Mucosa of stomach (tissue), 1 donor: ENCODE results near the gene TMUB1.

Experiments
- H3K27me3 ChIP-seq: one replicate; pipeline ENCODE4 v1.7.0; 2013; ENCODE audit warnings: mild to moderate bottlenecking, low read length; ENCODE audit not compliant: control insufficient read depth, insufficient read depth
- H3K36me3 ChIP-seq: one replicate; pipeline ENCODE4 v1.7.0; 2013; ENCODE audit warnings: low read length; ENCODE audit not compliant: control insufficient read depth, insufficient read depth
- H3K4me1 ChIP-seq: one replicate; pipeline ENCODE4 v1.7.0; 2013; ENCODE audit warnings: mild to moderate bottlenecking, low read length; ENCODE audit not compliant: control insufficient read depth, insufficient read depth
- H3K4me3 ChIP-seq: one replicate; pipeline ENCODE4 v1.7.0; 2013; ENCODE audit warnings: low read length
- H3K9ac ChIP-seq: one replicate; pipeline ENCODE4 v1.7.0; 2013; ENCODE audit warnings: mild to moderate bottlenecking, low read length, moderate library complexity
- H3K9me3 ChIP-seq: one replicate; pipeline ENCODE4 v1.7.0; 2013; ENCODE audit warnings: mild to moderate bottlenecking, low read length, moderate library complexity; ENCODE audit not compliant: control insufficient read depth
- donor health status: Pancreatic carcinoma.

Gene TMUB1

GRCh38 chr7:151083071-151083823, at the start of gene TMUB1:
TMUB1 (minus strand) TSS chr7:151083493; CDS start chr7:151082563, 930 bp downstream.
- Histone ChIP-seq H3K4me1 (peaks cover 61% of the 10 kb centered on the region), H3K9ac (peak within 1 kb of the TSS; percentile 90), H3K36me3 (no peaks in the 10 kb centered on the region), H3K9me3 (no peaks in the 10 kb centered on the region), H3K4me3 (peak within 1 kb of the TSS; percentile 97), H3K27me3 (peaks cover 4% of the 10 kb centered on the region)

- Histone ChIP-seq H3K4me3 (no peak overlapping the region), H3K9me3 (no peaks in the 10 kb centered on the region), H3K4me1 (no peaks in the 10 kb centered on the region), H3K9ac (no peak overlapping the region), H3K36me3 (peaks cover 18% of the 10 kb centered on the region), H3K27me3 (no peaks in the 10 kb centered on the region)
Measured at GRCh38 chr7:151132461-151133205, 49.3 kb upstream of the TMUB1 start.

- Histone ChIP-seq H3K9ac (no peak overlapping the region), H3K36me3 (peaks cover 18% of the 10 kb centered on the region)
Measured at GRCh38 chr7:151131592-151132293, 48.5 kb upstream of the TMUB1 start.

DNA sequence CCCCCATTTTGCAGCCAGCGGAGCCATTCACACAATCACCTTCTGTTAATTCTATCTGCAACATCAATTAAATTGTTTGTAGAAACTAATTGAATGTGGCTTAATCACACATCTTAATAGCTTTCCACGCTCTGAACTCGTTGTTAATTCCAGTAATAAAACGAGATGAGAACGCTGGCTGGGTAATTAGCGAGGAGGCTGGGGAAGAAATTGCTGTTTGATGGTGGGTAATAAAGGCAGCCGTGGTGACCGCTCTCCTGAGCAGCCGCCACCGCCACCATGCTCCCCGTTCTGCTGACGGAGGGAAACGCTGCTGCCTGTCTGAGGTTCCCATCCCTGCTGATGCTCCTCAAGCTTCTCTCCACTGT, 47.9 kb upstream of the TMUB1 start:
- H3K9me3 ChIP-seq = no peaks in the 10 kb centered on the region
- H3K9ac ChIP-seq = no peak overlapping the region
- H3K4me1 ChIP-seq = peaks cover 6% of the 10 kb centered on the region
- no peak overlapping the region for H3K4me3 ChIP-seq
- H3K36me3 ChIP-seq = peaks cover 18% of the 10 kb centered on the region
- H3K27me3 ChIP-seq = no peaks in the 10 kb centered on the region

More at GRCh38 chr7:151131592-151132293, 48.5 kb upstream of the TMUB1 start:
- Histone ChIP-seq H3K4me1 (peaks cover under 1% of the 10 kb centered on the region), H3K4me3 (no peak overlapping the region), H3K9me3 (no peaks in the 10 kb centered on the region), H3K27me3 (no peaks in the 10 kb centered on the region)

DNA sequence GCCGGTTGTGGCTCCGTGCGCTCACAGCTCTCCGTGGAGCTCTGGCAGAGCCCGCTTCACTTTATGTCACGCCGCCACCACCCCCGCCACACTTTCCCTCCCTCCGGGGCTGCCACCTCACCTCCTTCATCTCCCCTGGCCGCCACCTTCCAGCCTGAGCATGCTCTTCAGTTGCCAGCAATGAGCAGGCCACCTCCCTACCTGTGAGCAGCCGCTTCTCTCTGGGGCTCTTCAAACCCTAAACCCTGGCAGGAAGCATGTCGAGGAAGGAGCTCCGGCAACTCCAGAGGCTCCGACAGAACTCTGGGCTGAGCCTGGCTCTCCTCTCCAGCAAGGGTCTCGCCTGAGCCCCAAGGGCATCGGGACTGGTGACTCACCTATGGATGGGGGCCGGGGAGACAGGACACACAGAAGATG, 47.5 kb upstream of the TMUB1 start:
- peaks cover 17% of the 10 kb centered on the region for H3K36me3 ChIP-seq
- H3K4me3 ChIP-seq = no peak overlapping the region
- no peak overlapping the region for H3K9ac ChIP-seq
- H3K4me1 ChIP-seq = peaks cover 8% of the 10 kb centered on the region
- no peaks in the 10 kb centered on the region for H3K9me3 ChIP-seq
- no peaks in the 10 kb centered on the region for H3K27me3 ChIP-seq

GRCh38 chr7:151129960-151130591, 46.8 kb upstream of the TMUB1 start:
- Histone ChIP-seq H3K4me3 (no peak overlapping the region), H3K9ac (no peak overlapping the region), H3K27me3 (no peaks in the 10 kb centered on the region), H3K4me1 (peaks cover 13% of the 10 kb centered on the region), H3K9me3 (no peaks in the 10 kb centered on the region), H3K36me3 (peaks cover 13% of the 10 kb centered on the region)

DNA sequence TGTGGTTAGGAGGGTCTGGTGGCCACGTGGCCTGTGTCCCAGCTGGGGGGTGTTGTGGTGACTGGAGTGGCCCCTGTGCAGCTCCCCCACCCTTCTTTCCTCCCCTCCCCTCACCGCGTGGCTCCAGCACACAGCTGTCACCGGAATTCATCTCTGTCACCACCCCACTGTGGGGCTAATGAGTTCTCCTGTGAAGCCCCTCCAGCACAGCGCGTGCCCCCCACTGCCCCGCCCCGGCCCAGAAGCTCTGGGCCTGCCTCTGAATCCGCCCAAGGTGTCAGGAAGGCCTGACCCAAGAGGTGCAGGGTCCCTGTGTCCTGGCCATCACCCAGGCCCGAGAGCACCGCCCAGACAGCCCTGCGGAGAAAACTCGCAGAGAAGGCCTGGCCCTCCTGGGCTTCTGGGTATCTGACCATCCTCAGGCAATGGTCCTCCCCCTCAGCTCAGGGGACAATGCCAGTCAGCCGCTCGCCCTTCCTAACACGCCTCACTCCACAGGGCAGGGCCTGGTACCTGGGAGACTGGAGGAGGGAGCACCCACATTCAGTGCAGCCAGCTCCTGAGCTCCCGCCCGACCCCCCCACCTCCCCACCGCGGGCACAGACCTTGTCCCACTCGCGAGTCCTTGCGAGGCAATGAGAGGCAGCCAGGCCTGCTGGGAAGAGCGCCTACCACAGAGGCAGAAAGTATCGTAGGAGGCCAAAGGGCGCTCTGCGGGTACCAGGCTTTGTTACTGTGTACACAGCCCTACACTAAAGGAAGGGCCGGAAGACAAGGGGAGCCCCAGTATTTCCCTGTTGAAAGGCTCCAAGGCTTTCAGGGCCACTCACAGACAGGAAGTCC, 46.0 kb upstream of the TMUB1 start:
- no peak overlapping the region for H3K4me3 ChIP-seq
- no peaks in the 10 kb centered on the region for H3K9me3 ChIP-seq
- H3K4me1 ChIP-seq = peaks cover 14% of the 10 kb centered on the region
- H3K27me3 ChIP-seq = no peaks in the 10 kb centered on the region
- H3K9ac ChIP-seq = no peak overlapping the region
- H3K36me3 ChIP-seq = peaks cover 7% of the 10 kb centered on the region

DNA sequence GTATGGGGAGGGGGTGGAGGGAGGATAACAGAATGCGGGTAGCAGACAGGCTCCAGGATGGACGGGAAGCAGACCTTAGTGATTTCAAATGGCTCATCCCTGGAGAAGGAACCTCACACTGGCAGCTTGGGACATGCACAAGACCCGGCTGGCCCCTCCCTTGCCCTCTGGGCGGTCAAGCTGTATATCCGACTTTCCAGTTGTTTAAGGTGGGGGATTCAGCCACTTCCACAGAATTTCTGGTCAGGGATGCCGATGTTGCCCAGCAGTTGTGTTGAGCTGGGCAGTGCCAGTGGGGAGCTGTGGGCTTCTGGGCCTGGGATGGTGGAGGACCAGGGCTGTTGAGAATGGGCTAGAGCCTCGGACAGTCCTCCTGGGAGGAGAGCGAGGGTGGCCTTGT, 45.4 kb upstream of the TMUB1 start:
- Histone ChIP-seq H3K27me3 (no peaks in the 10 kb centered on the region), H3K9ac (no peak overlapping the region), H3K4me3 (no peak overlapping the region), H3K9me3 (no peaks in the 10 kb centered on the region), H3K36me3 (peaks cover 7% of the 10 kb centered on the region), H3K4me1 (peaks cover 14% of the 10 kb centered on the region)

DNA sequence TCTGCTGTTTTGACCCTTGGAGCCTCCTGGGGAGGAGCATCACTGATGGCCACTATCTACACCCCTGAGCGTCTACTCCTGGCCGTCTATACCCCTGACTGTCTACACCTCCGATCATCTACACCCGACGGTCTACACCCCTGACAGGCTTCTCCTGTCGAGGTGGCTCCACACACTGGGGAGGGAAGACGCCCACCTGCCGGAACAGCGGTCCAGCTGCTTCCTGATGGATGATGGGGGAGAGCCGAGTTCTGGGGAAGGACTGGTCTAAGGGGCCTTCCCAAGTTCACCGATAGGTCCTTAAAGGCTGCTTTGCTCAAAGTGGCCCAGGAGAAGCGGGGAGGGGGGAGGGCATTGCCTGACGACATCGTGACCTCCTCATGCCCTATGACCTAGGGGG, 44.9 kb upstream of the TMUB1 start:
- Histone ChIP-seq H3K9me3 (no peaks in the 10 kb centered on the region), H3K27me3 (no peaks in the 10 kb centered on the region), H3K36me3 (peaks cover 7% of the 10 kb centered on the region), H3K4me3 (no peak overlapping the region), H3K9ac (no peak overlapping the region), H3K4me1 (peaks cover 14% of the 10 kb centered on the region)

DNA sequence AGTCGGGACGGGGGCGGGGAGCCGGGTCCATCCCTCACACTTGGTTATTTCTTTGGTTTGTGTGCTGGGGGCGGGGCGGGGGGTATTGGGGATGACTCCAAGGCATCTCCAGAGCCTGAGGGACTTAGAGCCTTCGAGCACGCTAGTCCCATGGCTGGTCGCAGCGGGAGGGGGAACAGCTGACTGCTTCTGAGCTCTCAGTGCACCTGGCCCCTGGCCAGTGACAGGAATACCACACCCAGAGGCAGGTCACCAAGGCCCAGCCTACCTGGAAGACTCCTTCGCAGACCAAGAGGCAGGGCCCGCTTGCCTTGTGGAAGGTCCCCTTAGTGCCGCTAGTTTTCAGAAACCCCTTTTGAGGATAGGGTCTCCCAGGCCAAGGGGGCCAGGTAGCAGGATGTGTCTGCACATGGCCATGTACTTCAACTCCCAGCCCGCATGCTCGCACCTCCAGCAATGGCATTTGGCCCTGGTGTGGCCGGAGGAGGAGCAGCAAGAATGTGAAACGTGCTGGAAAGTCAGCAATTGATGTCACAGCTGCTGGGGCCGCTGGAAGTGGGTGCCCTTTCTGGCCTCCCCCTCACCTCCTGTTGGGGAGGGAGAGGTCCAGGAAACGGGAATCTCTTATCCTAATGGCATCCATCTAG, 43.3 kb upstream of the TMUB1 start:
- Histone ChIP-seq H3K4me1 (peaks cover 14% of the 10 kb centered on the region), H3K9me3 (no peaks in the 10 kb centered on the region), H3K27me3 (no peaks in the 10 kb centered on the region), H3K9ac (no peak overlapping the region), H3K36me3 (peaks cover 7% of the 10 kb centered on the region), H3K4me3 (no peak overlapping the region)
